Left renal cortex interstitium (tissue), 4 donors: ENCODE measurements around the gene TMEM218. TPM values are rescaled to one million over a fixed set of nuclear protein-coding genes. Genes with fewer than 3 reads are reported as not detected.
"Not testable (repeated sequence)": the region's sequence is repeated elsewhere in the genome, so short reads cannot be mapped to it uniquely, and the experiment has no call there.

Experiments
- DNase-seq, 4 donors: peaks; one replicate each; pipeline ENCODE4 v3.0.0-alpha.2; 2013; ENCODE audit warnings: low read depth in 4 of 4, low spot score in 2 of 4, missing footprints in 1 of 4
- polyA plus RNA-seq, 4 donors: library from polyadenylated mRNA; unstranded; fragments of 120-200 nt; gene quantifications; one replicate each; pipeline ENCODE4 v1.2.1, GENCODE V29; 2013; ENCODE audit not compliant: insufficient read length in 4 of 4

The TMEM218 gene
- polyA plus RNA-seq, 4 donors, result 46.7 to 52.5 (median 50.5) TPM

- DNase-seq, result no peak
Observed at GRCh38 chr11:125062218-125062930, 49.1 kb downstream of the TMEM218 start.

DNA sequence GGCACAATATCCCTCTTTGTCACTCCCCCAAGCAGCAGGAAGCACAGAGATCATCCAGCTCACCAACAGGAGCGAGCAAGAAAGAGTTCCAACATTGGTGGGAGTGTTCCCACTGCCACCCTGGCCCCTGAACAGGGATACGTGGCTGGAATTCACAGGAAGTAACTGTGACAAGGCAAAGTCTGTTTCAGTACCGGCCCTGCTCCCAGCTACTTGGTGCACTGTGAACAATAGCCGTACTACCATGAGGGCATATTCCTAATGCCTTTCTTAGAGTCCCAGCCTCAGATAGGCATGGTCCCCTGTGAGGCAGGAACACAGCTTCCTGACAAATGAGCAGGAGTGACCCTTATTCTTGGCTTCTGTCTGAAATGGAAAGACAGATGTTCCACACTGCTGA lies 50.1 kb downstream of the TMEM218 start:
- DNase-seq, result no peak

DNA sequence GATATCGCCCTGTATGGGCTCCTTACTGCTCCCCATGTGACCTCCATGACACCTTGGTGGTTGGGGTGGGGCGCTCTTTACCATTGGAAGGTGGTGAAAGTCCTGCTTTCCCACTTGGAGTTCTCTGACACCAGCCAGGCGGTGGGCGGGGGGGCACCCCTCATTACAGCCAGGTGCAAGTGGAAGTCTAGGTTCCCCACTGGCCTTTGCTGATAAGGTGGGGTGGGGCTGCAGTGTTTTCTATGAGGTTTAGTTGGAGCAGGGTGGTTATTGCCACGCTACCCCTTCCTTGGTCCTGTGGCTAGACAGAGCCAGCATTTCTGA lies 53.8 kb downstream of the TMEM218 start:
- no peak for DNase-seq

- no peak for DNase-seq
Observed at GRCh38 chr11:125056931-125057692, 54.3 kb downstream of the TMEM218 start.

- DNase-seq, result not testable (repeated sequence)
Observed at GRCh38 chr11:125056111-125056510, 55.3 kb downstream of the TMEM218 start.

DNA sequence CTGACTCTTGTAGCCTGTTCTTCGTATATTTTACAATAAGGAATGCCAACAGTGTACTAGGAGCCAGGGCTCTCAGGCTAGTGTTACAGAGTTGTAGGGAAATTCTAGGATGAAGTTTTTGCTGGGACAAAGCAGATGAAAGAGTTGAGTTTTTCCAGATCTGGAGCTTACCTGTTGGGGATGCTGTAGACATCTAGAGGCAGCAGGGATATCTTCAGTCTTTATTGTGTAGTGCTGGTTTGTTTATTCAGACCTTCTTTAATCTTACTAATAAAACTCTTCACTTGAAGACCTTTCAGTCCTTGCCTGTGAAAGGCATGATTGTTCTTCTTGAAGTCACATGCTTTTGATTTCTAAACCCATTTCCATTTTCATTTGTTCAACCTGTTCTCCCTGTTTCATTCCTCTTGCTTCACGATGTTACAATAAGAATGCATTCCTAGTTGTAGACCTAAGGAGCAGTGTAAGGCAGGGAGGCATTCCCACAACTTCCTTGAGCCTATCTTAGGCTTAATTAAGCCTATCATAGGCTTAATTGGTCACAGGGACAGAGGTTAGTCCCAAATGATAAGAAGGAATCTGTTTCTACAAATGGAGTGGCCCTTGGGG lies 56.2 kb downstream of the TMEM218 start:
- no peak for DNase-seq

GRCh38 chr11:125053167-125053566 lies 58.3 kb downstream of the TMEM218 start:
- no peak for DNase-seq

DNA sequence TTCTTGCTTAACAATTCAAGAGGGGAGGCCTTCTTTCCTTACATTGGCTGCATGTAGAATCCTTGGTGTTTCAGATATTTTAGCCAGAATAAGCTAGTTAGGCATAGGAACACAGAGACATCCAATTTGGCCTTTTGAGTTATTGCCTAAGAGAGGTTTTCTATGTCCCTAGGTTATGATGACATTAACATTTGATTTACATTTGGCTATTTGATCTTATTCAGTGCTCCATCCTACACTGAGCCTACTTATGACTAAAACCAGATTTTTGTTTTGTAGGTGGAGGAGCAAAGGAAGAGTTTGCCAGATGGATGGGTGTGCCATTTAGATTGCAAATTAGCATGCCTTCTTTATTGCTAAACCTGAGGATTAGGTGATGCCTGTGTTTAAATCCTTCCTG lies 59.4 kb downstream of the TMEM218 start:
- DNase-seq, result no peak

GRCh38 chr11:125049164-125049792 lies 62.1 kb downstream of the TMEM218 start:
- DNase-seq, result no peak

Other genes with a start within 250 kb of the TMEM218 start
- gene ROBO3, start 246.2 kb downstream of the TMEM218 start, polyA plus RNA-seq, result 10 to 100 TPM; 16.7 to 35.1 (median 26.3) TPM
- 10 to 100 TPM; 16.9 to 25.4 (median 19.5) TPM for gene ROBO4, start 213.8 kb downstream of the TMEM218 start, polyA plus RNA-seq
- gene HEPN1, start 192.4 kb downstream of the TMEM218 start, polyA plus RNA-seq, result 1 to 10 TPM in 3 of 4 donors, under 1 TPM in 1; 0.71 to 2.0 (median 1.2) TPM
- gene HEPACAM, start 175.6 kb downstream of the TMEM218 start, polyA plus RNA-seq, result 1 to 10 TPM; 1.6 to 3.1 (median 2.5) TPM
- gene CCDC15, start 157.4 kb downstream of the TMEM218 start, polyA plus RNA-seq, result 1 to 10 TPM; 3.9 to 4.3 (median 4.1) TPM
- gene SLC37A2, start 48.3 kb downstream of the TMEM218 start, polyA plus RNA-seq, result 1 to 10 TPM; 1.7 to 2.1 (median 1.9) TPM
- 10 to 100 TPM; 13.4 to 15.1 (median 14.4) TPM for gene PKNOX2, start 53.1 kb upstream of the TMEM218 start, polyA plus RNA-seq